ENCODE measurements around the gene TTLL12.

GRCh38 chr22:43177479-43177878 lies 9.5 kb downstream of the TTLL12 start:
- TF ChIP-seq CTCF (IDR thresholded peaks at IDR 0.05; ENCODE audit: low read depth, low read length, poor library complexity, severe bottlenecking) = no peak
- TF ChIP-seq EZH2phosphoT487 (IDR thresholded peaks at IDR 0.05; ENCODE audit: borderline replicate concordance, low read length) = no peak
